Ovary (tissue), 9 donors: ENCODE measurements around the gene PADI3. TPM values are rescaled to one million over a fixed set of nuclear protein-coding genes. Genes with fewer than 3 reads are reported as not detected.

Source experiments
- DNase-seq, 5 donors: peaks; one replicate each; pipeline ENCODE4 v3.0.0-alpha.2; 2019 to 2020
- H3K27ac ChIP-seq, 2 donors: fragments of 200-600 bp; one replicate each; pipeline versions ENCODE4 v1.5.1 to v1.8.0; 2019 to 2022
- H3K27me3 ChIP-seq: fragments of 200-600 bp; one replicate; pipeline ENCODE4 v1.8.0; 2022
- H3K36me3 ChIP-seq: fragments of 200-600 bp; sonication (generic); one replicate; pipeline ENCODE4 v1.5.1; 2019
- H3K4me1 ChIP-seq: one replicate; pipeline ENCODE4 v1.8.1; 2013; ENCODE audit warnings: mild to moderate bottlenecking, moderate library complexity; ENCODE audit not compliant: insufficient read depth
- H3K4me3 ChIP-seq: fragments of 200-600 bp; sonication (generic); one replicate; pipeline ENCODE4 v1.5.1; 2017
- H3K9me3 ChIP-seq, 2 donors: fragments of 200-600 bp in 1 of 2; sonication (generic) in 1 of 2; one replicate each; pipeline versions ENCODE4 v1.5.1 to v1.8.1; 2013 to 2019; ENCODE audit warnings: mild to moderate bottlenecking in 1 of 2, moderate library complexity in 1 of 2
- EP300 ChIP-seq: sonication (generic); formaldehyde crosslinking; IDR thresholded peaks from one replicate; pipeline ENCODE4 v1.6.1; 2017; ENCODE audit warnings: antibody characterized with exemption
- POLR2A ChIP-seq: fragments of 450-650 bp; IDR thresholded peaks from one replicate; pipeline ENCODE4 v1.6.1; 2017; ENCODE audit warnings: antibody characterized with exemption, mild to moderate bottlenecking, moderate library complexity
- WGBS, 3 donors: extraction: QIAGEN DNeasy Blood & Tissue Kit in 1 of 3; methylation state at CpG; one replicate each; pipeline versions ENCODE4 v1.1.5 to v1.1.7; 2013 to 2017; 5-methylcytosine and 5-hydroxymethylcytosine counted together
- intact Hi-C, 4 donors: fragments of 100-400 bp; cut with DNase I; formaldehyde crosslinking; loops; one replicate each; pipeline versions ENCODE4 v1.11.0 to v1.15.1; 2022 to 2023
- polyA plus RNA-seq, 2 donors: library from polyadenylated mRNA; stranded (reverse); fragments of 200-250 nt in 1 of 2; fragments of 350-450 nt in 1 of 2; fragmentation: Illumina TruSeq in 1 of 2; extraction: RNeasy Lipid Tissue Mini Kit (QIAGEN cat#74804) in 1 of 2; gene quantifications; one replicate each; pipeline ENCODE4 v1.2.3, GENCODE V29; 2013 to 2014
- total RNA-seq, 7 donors: library from RNA; depleted of rRNA in 2 of 7; stranded (reverse); fragments of >200 nt in 2 of 7; fragmentation: NEBNext Ultra II Directional in 3 of 7; extraction: Animal tissue kit (Norgen Biotek cat#: 25700) in 3 of 7; gene quantifications; one replicate each; pipeline versions ENCODE4 v1.1.0 to v1.2.4, GENCODE V29; 2016 to 2023
- TF ChIP-seq, protein P1 (sequence below), 3 donors: fragments of 450-650 bp in 2 of 3; fragments of 200-600 bp in 1 of 3; IDR thresholded peaks; one replicate each; pipeline versions ENCODE4 v1.5.1 to v1.8.0; 2016 to 2022; ENCODE audit warnings: antibody characterized with exemption in 3 of 3, mild to moderate bottlenecking in 1 of 3
- donor health status: DM: no; HTN: no; CAD: no; lungs with moderate emphysema.
- donor health status: DM: no; HTN: no; CAD: no.
- donor health status: Bipolar disorder and iron deficiency.
- donor health status: DM: yes; HTN: yes; CAD: no.
- donor health status: DM: no; HTN: no; CAD: no.
- donor health status: DM: yes; HTN: yes; CAD: no.

Gene PADI3
- total and polyA plus RNA-seq, 9 donors: not detected

DNA sequence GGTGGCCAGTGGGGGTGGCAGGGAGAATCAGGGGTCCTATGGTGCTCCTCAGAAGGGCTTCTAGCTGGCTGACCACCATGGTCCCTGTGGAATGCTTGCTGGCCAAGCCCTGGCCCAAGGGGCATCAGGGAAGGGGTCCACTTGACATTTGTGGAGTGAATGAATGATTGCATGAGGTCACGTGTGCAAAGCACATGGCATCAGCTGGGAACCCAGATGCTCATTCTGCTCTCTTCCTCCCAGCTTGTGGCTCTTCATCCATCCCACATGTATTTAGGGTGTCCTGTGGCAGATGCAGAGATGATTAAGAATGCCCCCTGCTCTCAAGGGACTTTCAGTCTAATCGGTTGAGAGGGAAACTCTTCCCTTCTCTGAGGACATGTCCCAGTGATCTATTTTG lies 32.0 kb downstream of the PADI3 start:
- Histone ChIP-seq H3K9me3 (no peaks in the 10 kb centered on the region), H3K36me3 (no peaks in the 10 kb centered on the region), H3K4me1 (no peaks in the 10 kb centered on the region), H3K27me3 (no peaks in the 10 kb centered on the region), H3K4me3 (no peak overlapping the region), H3K27ac (no peak overlapping the region)
- intact Hi-C loops: no loop called here
- 89 to 95% (median 92%) methylated on average over 2 of the region's 2 CpGs for WGBS, 3 donors
- TF ChIP-seq POLR2A: no peak
- TF ChIP-seq EP300: no peak
- TF ChIP-seq, protein P1, sequence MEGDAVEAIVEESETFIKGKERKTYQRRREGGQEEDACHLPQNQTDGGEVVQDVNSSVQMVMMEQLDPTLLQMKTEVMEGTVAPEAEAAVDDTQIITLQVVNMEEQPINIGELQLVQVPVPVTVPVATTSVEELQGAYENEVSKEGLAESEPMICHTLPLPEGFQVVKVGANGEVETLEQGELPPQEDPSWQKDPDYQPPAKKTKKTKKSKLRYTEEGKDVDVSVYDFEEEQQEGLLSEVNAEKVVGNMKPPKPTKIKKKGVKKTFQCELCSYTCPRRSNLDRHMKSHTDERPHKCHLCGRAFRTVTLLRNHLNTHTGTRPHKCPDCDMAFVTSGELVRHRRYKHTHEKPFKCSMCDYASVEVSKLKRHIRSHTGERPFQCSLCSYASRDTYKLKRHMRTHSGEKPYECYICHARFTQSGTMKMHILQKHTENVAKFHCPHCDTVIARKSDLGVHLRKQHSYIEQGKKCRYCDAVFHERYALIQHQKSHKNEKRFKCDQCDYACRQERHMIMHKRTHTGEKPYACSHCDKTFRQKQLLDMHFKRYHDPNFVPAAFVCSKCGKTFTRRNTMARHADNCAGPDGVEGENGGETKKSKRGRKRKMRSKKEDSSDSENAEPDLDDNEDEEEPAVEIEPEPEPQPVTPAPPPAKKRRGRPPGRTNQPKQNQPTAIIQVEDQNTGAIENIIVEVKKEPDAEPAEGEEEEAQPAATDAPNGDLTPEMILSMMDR (IDR thresholded peaks at IDR 0.05): no peak
- no peak for DNase-seq

DNA sequence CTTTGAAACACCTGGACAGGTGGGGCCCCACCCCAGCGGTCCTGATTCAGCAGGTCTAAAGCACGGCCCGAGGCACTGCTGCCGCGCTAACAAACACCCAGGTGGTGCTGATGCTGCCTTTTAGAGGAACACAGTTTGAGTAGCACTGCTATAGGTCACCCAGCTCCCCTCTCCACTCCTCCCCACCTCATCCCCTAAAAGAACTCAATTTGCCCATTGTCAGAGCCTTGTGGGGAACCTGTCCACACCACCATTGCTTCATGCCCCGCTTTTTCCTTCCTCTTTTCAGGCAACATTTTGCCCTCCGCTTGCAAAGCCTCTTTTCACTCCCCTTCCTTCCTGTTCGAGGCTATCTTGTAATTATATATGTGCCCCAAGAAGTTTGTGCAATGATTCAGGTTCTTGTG lies 32.9 kb downstream of the PADI3 start:
- Histone ChIP-seq H3K4me1 (no peaks in the 10 kb centered on the region), H3K4me3 (no peak overlapping the region), H3K27me3 (no peaks in the 10 kb centered on the region), H3K36me3 (no peaks in the 10 kb centered on the region), H3K9me3 (no peaks in the 10 kb centered on the region), H3K27ac (no peak overlapping the region)
- WGBS, 3 donors: 72 to 80% (median 76%) methylated on average over 8 of the region's 8 CpGs
- intact Hi-C loops: no loop called here
- TF ChIP-seq EP300 (no peak), POLR2A (no peak)
- TF ChIP-seq, protein P1 (IDR thresholded peaks at IDR 0.05): no peak
- DNase-seq: no peak

DNA sequence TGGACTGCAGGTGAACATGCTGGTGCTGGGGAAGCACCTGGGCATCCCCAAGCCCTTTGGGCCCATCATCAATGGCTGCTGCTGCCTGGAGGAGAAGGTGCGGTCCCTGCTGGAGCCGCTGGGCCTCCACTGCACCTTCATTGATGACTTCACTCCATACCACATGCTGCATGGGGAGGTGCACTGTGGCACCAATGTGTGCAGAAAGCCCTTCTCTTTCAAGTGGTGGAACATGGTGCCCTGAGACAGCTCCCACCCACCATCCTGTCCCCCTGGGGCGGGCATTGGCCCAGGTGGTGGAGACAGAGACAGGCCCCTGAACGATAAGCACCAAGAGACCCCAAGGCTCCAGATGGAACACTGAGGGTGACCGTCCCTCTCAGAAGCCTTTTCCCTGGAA lies 33.9 kb downstream of the PADI3 start:
- Histone ChIP-seq H3K27me3 (no peaks in the 10 kb centered on the region), H3K9me3 (no peaks in the 10 kb centered on the region), H3K4me1 (no peaks in the 10 kb centered on the region), H3K27ac (no peak overlapping the region), H3K4me3 (no peak overlapping the region), H3K36me3 (no peaks in the 10 kb centered on the region)
- intact Hi-C loops: no loop called here
- TF ChIP-seq, protein P1 (IDR thresholded peaks at IDR 0.05): no peak
- no peak for TF ChIP-seq EP300
- no peak for TF ChIP-seq POLR2A
- DNase-seq: no peak
- WGBS, 3 donors: 74 to 89% (median 81%) methylated on average over 5 of the region's 5 CpGs

DNA sequence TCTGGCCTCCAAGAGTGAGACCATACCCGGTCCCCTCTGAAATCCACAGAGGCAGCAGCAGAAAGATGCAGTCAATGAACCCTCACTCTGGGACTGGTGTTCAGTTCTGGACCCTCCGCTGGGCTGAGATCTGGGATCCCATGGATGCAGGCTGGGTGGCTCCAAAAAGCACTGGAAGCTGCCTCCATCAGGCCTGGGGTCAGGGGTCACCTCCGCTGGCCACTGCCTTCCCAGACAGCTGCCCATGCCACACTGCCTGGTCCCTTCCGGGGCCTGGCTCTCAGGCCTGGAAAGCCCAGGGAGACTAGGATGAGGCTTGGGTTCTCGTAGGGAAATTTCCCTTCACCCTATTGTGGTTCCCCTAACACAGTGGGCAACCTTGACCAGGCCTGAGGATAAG lies 37.7 kb downstream of the PADI3 start:
- no peaks in the 10 kb centered on the region for H3K9me3 ChIP-seq
- 90 to 93% (median 93%) methylated on average over 5 of the region's 5 CpGs for WGBS, 3 donors
- TF ChIP-seq EP300 (no peak), POLR2A (no peak)
- TF ChIP-seq, protein P1 (IDR thresholded peaks at IDR 0.05): no peak
- no peak for DNase-seq
- no peaks in the 10 kb centered on the region for H3K27me3 ChIP-seq
- H3K4me1 ChIP-seq: no peaks in the 10 kb centered on the region
- H3K4me3 ChIP-seq: no peak overlapping the region
- H3K27ac ChIP-seq: no peak overlapping the region
- intact Hi-C loops: no loop called here
- H3K36me3 ChIP-seq: no peaks in the 10 kb centered on the region
